ENCODE results near the gene CDKN1C. TPM values are rescaled to one million over a fixed set of nuclear protein-coding genes. Genes with fewer than 3 reads are reported as not detected.

Gene CDKN1C
- total and polyA plus RNA-seq, 2 experiments from 2014 or later, result 0.38 to 0.43 TPM

GRCh38 chr11:2921261-2921660, 35.7 kb upstream of the CDKN1C start:
- H4K20me1 ChIP-seq (ENCODE audit: insufficient read depth), result no peaks in the 10 kb centered on the region
- DNase-seq, result no peak
- no peaks in the 10 kb centered on the region for H3K9me2 ChIP-seq (ENCODE audit: insufficient read depth)
- H3K4me3 ChIP-seq, result no peak overlapping the region
- H3K9ac ChIP-seq, result no peak overlapping the region
- no peak for TF ChIP-seq EZH2 (IDR thresholded peaks at IDR 0.05; ENCODE audit: insufficient read depth, poor library complexity, severe bottlenecking)
- TF ChIP-seq EZH2phosphoT487 (IDR thresholded peaks at IDR 0.05; ENCODE audit: insufficient read depth, low read depth), result no peak
- no peaks in the 10 kb centered on the region for H3K9me3 ChIP-seq (ENCODE audit: low read depth)
- H3F3A ChIP-seq (ENCODE audit: insufficient read depth), result no peaks in the 10 kb centered on the region
- in situ Hi-C loops (cut with MboI), result no loop called here
- H3K36me3 ChIP-seq (ENCODE audit: low read depth), result no peaks in the 10 kb centered on the region
- no peak overlapping the region for H2AFZ ChIP-seq
- no peak overlapping the region for H3K4me2 ChIP-seq (ENCODE audit: unreplicated experiment)
- H3K79me2 ChIP-seq (ENCODE audit: insufficient read depth), result no peaks in the 10 kb centered on the region
- H3K4me1 ChIP-seq (ENCODE audit: insufficient read depth), result no peaks in the 10 kb centered on the region
- no peaks in the 10 kb centered on the region for H3K27me3 ChIP-seq (replicated peaks; ENCODE audit: insufficient read depth)
- H3K27ac ChIP-seq, result no peak overlapping the region
- 89 to 92% methylated on average over 7 to 12 of the region's 16 CpGs for WGBS, 2 experiments (ENCODE audit: low coverage in 1 of 2, low lambda C conversion rate in 2 of 2, missing lambda C conversion rate in 2 of 2)

DNA sequence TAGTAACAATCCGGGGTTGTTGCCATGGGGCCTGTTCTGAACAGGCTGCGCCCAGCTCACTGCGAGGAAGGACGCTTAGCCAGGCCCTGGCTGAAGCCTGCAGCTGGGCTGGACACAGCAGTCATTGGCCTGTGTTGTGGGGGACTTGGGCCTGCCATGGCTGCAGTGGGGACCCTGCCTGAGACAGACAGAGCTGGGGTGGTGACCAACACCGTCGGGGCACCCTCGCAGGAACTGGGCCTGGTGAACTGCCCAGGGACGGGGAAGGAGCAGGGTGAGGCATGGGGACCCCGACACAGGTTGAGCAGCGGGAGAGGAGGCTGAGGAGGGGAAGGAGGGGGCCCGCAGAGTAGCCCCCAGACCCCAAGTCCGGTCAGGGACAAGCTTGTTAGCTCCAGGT, 34.8 kb upstream of the CDKN1C start:
- no peak overlapping the region for H3K9ac ChIP-seq
- H3K4me3 ChIP-seq, result no peak overlapping the region
- H3K36me3 ChIP-seq (ENCODE audit: low read depth), result no peaks in the 10 kb centered on the region
- TF ChIP-seq EZH2 (IDR thresholded peaks at IDR 0.05; ENCODE audit: insufficient read depth, poor library complexity, severe bottlenecking) (no peak), EZH2phosphoT487 (IDR thresholded peaks at IDR 0.05; ENCODE audit: insufficient read depth, low read depth) (no peak)
- no peaks in the 10 kb centered on the region for H3K4me1 ChIP-seq (ENCODE audit: insufficient read depth)
- H3K9me2 ChIP-seq (ENCODE audit: insufficient read depth), result no peaks in the 10 kb centered on the region
- H3F3A ChIP-seq (ENCODE audit: insufficient read depth), result no peaks in the 10 kb centered on the region
- no peak overlapping the region for H3K27ac ChIP-seq
- H2AFZ ChIP-seq, result no peak overlapping the region
- no peaks in the 10 kb centered on the region for H3K9me3 ChIP-seq (ENCODE audit: low read depth)
- no peak for DNase-seq
- no peaks in the 10 kb centered on the region for H3K27me3 ChIP-seq (replicated peaks; ENCODE audit: insufficient read depth)
- WGBS, 2 experiments (ENCODE audit: low coverage in 1 of 2, low lambda C conversion rate in 2 of 2, missing lambda C conversion rate in 2 of 2), result 94% methylated on average over 12 of the region's 12 CpGs
- H3K79me2 ChIP-seq (ENCODE audit: insufficient read depth), result no peaks in the 10 kb centered on the region
- in situ Hi-C loops (cut with MboI), result no loop called here
- no peaks in the 10 kb centered on the region for H4K20me1 ChIP-seq (ENCODE audit: insufficient read depth)
- no peak overlapping the region for H3K4me2 ChIP-seq (ENCODE audit: unreplicated experiment)

GRCh38 chr11:2919837-2920236, 34.3 kb upstream of the CDKN1C start:
- H3K4me1 ChIP-seq (ENCODE audit: insufficient read depth), result no peaks in the 10 kb centered on the region
- no peaks in the 10 kb centered on the region for H3F3A ChIP-seq (ENCODE audit: insufficient read depth)
- no peaks in the 10 kb centered on the region for H3K9me3 ChIP-seq (ENCODE audit: low read depth)
- H4K20me1 ChIP-seq (ENCODE audit: insufficient read depth), result no peaks in the 10 kb centered on the region
- no peak overlapping the region for H3K4me3 ChIP-seq
- DNase-seq, result no peak
- in situ Hi-C loops (cut with MboI), result no loop called here
- no peaks in the 10 kb centered on the region for H3K79me2 ChIP-seq (ENCODE audit: insufficient read depth)
- H3K9me2 ChIP-seq (ENCODE audit: insufficient read depth), result no peaks in the 10 kb centered on the region
- 73 to 84% methylated on average over 10 to 13 of the region's 13 CpGs for WGBS, 2 experiments (ENCODE audit: low coverage in 1 of 2, low lambda C conversion rate in 2 of 2, missing lambda C conversion rate in 2 of 2)
- H3K27ac ChIP-seq, result no peak overlapping the region
- H3K36me3 ChIP-seq (ENCODE audit: low read depth), result no peaks in the 10 kb centered on the region
- H3K9ac ChIP-seq, result no peak overlapping the region
- no peak for TF ChIP-seq EZH2 (IDR thresholded peaks at IDR 0.05; ENCODE audit: insufficient read depth, poor library complexity, severe bottlenecking)
- no peak for TF ChIP-seq EZH2phosphoT487 (IDR thresholded peaks at IDR 0.05; ENCODE audit: insufficient read depth, low read depth)
- no peak overlapping the region for H2AFZ ChIP-seq
- no peaks in the 10 kb centered on the region for H3K27me3 ChIP-seq (replicated peaks; ENCODE audit: insufficient read depth)
- H3K4me2 ChIP-seq (ENCODE audit: unreplicated experiment), result no peak overlapping the region

DNA sequence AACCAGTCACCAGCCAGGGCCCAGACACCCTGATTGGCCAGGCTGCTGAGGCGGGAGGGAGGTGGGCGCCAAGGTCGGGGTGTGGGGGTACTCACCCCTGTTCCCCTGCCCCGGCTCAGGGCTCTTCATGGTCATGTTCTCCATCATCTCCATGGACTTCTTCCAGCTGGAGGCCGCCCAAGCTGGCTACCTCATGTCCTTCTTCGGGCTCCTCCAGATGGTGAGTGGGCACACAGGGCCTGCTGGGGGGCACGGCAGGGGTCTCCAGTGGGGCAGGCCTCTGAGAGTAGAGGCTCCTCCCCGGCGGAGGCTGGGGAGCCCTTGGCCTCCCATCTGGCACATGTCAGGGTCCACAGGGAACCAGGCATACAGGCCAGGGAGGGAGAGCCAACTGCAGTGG, 33.6 kb upstream of the CDKN1C start:
- in situ Hi-C loops (cut with MboI), result no loop called here
- Histone ChIP-seq H3K4me3 (no peak overlapping the region), H3K4me1 (ENCODE audit: insufficient read depth) (no peaks in the 10 kb centered on the region), H3K36me3 (ENCODE audit: low read depth) (no peaks in the 10 kb centered on the region), H3K9me2 (ENCODE audit: insufficient read depth) (no peaks in the 10 kb centered on the region), H2AFZ (no peak overlapping the region), H3K4me2 (ENCODE audit: unreplicated experiment) (no peak overlapping the region), H3K79me2 (ENCODE audit: insufficient read depth) (no peaks in the 10 kb centered on the region), H3K9me3 (ENCODE audit: low read depth) (no peaks in the 10 kb centered on the region), H4K20me1 (ENCODE audit: insufficient read depth) (no peaks in the 10 kb centered on the region), H3K27me3 (replicated peaks; ENCODE audit: insufficient read depth) (no peaks in the 10 kb centered on the region), H3K9ac (no peak overlapping the region), H3K27ac (no peak overlapping the region), H3F3A (ENCODE audit: insufficient read depth) (no peaks in the 10 kb centered on the region)
- WGBS, 2 experiments (ENCODE audit: low coverage in 1 of 2, low lambda C conversion rate in 2 of 2, missing lambda C conversion rate in 2 of 2), result 84 to 86% methylated on average over 9 of the region's 9 CpGs
- TF ChIP-seq EZH2phosphoT487 (IDR thresholded peaks at IDR 0.05; ENCODE audit: insufficient read depth, low read depth) (no peak), EZH2 (IDR thresholded peaks at IDR 0.05; ENCODE audit: insufficient read depth, poor library complexity, severe bottlenecking) (no peak)
- no peak for DNase-seq

Measured in GM23248 (cell line).